Measurements from ENCODE around the gene SUN3. TPM values are rescaled to one million over a fixed set of nuclear protein-coding genes. Genes with fewer than 3 reads are reported as not detected.

Gene SUN3, protein sequence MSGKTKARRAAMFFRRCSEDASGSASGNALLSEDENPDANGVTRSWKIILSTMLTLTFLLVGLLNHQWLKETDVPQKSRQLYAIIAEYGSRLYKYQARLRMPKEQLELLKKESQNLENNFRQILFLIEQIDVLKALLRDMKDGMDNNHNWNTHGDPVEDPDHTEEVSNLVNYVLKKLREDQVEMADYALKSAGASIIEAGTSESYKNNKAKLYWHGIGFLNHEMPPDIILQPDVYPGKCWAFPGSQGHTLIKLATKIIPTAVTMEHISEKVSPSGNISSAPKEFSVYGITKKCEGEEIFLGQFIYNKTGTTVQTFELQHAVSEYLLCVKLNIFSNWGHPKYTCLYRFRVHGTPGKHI
- polyA plus RNA-seq (not detected in 2 replicates), polyA minus RNA-seq (not detected in 2 replicates)

DNA sequence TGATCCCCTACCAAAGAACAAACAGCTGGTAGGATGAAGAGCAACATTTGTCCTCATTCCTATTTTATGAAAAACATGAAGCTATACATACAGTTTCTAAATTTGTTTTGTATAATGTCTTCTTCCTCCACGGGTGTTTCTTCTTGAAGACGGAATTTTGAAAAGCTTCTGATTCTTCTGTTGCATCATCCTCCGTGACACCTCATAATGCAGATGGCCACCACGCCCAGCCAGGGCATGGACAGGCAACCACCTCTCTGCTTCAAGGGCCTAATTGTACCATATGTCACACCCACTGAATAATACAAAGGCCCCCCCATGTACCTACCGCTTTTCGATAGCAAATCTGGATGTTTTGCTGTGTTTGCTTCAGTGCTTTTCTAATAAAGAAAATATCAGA, at the start of gene SUN3:
TSS of gene SUN3 (minus strand) at position 170 of the 400 bp plus-strand sequence. CDS start at position 1, 169 bp downstream.
- TF ChIP-seq MXI1 (conservative IDR thresholded peaks at IDR 0.05; ENCODE audit: poor library complexity, severe bottlenecking): no peak
- TF ChIP-seq EP300 (conservative IDR thresholded peaks at IDR 0.05; ENCODE audit: poor library complexity, severe bottlenecking): no peak
- no peak for TF ChIP-seq POLR2AphosphoS5 (IDR thresholded peaks at IDR 0.05)
- no peak for TF ChIP-seq SMC3 (conservative IDR thresholded peaks at IDR 0.05; ENCODE audit: poor library complexity)
- TF ChIP-seq EZH2 (IDR thresholded peaks at IDR 0.05; ENCODE audit: borderline replicate concordance, insufficient read depth, low read length, poor library complexity, severe bottlenecking): no peak
- no peak for TF ChIP-seq RAD21 (conservative IDR thresholded peaks at IDR 0.05)
- TF ChIP-seq, protein P1, sequence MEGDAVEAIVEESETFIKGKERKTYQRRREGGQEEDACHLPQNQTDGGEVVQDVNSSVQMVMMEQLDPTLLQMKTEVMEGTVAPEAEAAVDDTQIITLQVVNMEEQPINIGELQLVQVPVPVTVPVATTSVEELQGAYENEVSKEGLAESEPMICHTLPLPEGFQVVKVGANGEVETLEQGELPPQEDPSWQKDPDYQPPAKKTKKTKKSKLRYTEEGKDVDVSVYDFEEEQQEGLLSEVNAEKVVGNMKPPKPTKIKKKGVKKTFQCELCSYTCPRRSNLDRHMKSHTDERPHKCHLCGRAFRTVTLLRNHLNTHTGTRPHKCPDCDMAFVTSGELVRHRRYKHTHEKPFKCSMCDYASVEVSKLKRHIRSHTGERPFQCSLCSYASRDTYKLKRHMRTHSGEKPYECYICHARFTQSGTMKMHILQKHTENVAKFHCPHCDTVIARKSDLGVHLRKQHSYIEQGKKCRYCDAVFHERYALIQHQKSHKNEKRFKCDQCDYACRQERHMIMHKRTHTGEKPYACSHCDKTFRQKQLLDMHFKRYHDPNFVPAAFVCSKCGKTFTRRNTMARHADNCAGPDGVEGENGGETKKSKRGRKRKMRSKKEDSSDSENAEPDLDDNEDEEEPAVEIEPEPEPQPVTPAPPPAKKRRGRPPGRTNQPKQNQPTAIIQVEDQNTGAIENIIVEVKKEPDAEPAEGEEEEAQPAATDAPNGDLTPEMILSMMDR (IDR thresholded peaks at IDR 0.05; ENCODE audit: poor library complexity, severe bottlenecking): no peak
- no peak for TF ChIP-seq TAF1 (IDR thresholded peaks at IDR 0.05; ENCODE audit: low read depth)
- TF ChIP-seq, protein P2, sequence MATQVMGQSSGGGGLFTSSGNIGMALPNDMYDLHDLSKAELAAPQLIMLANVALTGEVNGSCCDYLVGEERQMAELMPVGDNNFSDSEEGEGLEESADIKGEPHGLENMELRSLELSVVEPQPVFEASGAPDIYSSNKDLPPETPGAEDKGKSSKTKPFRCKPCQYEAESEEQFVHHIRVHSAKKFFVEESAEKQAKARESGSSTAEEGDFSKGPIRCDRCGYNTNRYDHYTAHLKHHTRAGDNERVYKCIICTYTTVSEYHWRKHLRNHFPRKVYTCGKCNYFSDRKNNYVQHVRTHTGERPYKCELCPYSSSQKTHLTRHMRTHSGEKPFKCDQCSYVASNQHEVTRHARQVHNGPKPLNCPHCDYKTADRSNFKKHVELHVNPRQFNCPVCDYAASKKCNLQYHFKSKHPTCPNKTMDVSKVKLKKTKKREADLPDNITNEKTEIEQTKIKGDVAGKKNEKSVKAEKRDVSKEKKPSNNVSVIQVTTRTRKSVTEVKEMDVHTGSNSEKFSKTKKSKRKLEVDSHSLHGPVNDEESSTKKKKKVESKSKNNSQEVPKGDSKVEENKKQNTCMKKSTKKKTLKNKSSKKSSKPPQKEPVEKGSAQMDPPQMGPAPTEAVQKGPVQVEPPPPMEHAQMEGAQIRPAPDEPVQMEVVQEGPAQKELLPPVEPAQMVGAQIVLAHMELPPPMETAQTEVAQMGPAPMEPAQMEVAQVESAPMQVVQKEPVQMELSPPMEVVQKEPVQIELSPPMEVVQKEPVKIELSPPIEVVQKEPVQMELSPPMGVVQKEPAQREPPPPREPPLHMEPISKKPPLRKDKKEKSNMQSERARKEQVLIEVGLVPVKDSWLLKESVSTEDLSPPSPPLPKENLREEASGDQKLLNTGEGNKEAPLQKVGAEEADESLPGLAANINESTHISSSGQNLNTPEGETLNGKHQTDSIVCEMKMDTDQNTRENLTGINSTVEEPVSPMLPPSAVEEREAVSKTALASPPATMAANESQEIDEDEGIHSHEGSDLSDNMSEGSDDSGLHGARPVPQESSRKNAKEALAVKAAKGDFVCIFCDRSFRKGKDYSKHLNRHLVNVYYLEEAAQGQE (IDR thresholded peaks at IDR 0.05; ENCODE audit: borderline replicate concordance): no peak
- Histone ChIP-seq H3K4me3 (ENCODE audit: low read length) (no peak within 1 kb of the TSS), H3F3A (ENCODE audit: insufficient read depth, low read length, poor library complexity, severe bottlenecking) (no peaks in the 10 kb centered on the region)

DNA sequence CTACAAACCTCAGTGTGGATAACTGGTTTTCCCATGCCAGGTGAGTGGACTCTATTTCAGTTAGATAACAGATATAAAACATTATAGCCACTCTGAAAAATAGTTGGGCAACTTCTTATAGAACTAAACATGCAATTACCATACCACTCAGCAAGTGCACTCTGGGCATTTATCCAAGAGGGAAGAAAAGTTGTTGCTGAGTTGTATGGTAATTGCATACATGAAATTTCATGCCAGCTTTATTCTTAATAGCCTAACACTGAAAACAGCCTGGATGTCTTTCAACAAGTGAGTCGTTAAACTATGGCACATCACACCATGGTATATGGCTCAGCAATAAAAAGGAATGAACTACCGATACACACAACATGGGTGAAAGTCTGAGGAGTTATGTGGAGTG, 49.6 kb upstream of the SUN3 start:
- no peaks in the 10 kb centered on the region for H3K36me3 ChIP-seq (ENCODE audit: insufficient read depth, low read length)
- TF ChIP-seq TAF1 (IDR thresholded peaks at IDR 0.05; ENCODE audit: low read depth) (no peak), RAD21 (conservative IDR thresholded peaks at IDR 0.05) (no peak), EP300 (conservative IDR thresholded peaks at IDR 0.05; ENCODE audit: poor library complexity, severe bottlenecking) (no peak), EZH2 (IDR thresholded peaks at IDR 0.05; ENCODE audit: borderline replicate concordance, insufficient read depth, low read length, poor library complexity, severe bottlenecking) (no peak), POLR2AphosphoS5 (IDR thresholded peaks at IDR 0.05) (no peak), MXI1 (conservative IDR thresholded peaks at IDR 0.05; ENCODE audit: poor library complexity, severe bottlenecking) (no peak), SMC3 (conservative IDR thresholded peaks at IDR 0.05; ENCODE audit: poor library complexity) (no peak)
- TF ChIP-seq, protein P2 (IDR thresholded peaks at IDR 0.05; ENCODE audit: borderline replicate concordance): no peak
- TF ChIP-seq, protein P1 (IDR thresholded peaks at IDR 0.05; ENCODE audit: poor library complexity, severe bottlenecking): no peak
- H3K4me3 ChIP-seq (ENCODE audit: low read length): no peak overlapping the region
- H3K9me2 ChIP-seq (ENCODE audit: insufficient read depth, low read length): no peaks in the 10 kb centered on the region
- no peaks in the 10 kb centered on the region for H3K27me3 ChIP-seq (ENCODE audit: insufficient read depth, low read depth, low read length)
- no peak overlapping the region for H2AFZ ChIP-seq (ENCODE audit: low read depth, low read length)
- H3K9me3 ChIP-seq (ENCODE audit: low read length): no peaks in the 10 kb centered on the region
- no peaks in the 10 kb centered on the region for H3K79me2 ChIP-seq (replicated peaks; ENCODE audit: insufficient read depth, low read length)
- H3K27ac ChIP-seq (ENCODE audit: low read length): no peak overlapping the region
- H3F3A ChIP-seq (ENCODE audit: insufficient read depth, low read length, poor library complexity, severe bottlenecking): no peaks in the 10 kb centered on the region
- H3K9ac ChIP-seq (ENCODE audit: low read length): no peak overlapping the region
- H3K4me2 ChIP-seq (ENCODE audit: low read length): no peak overlapping the region
- H4K20me1 ChIP-seq (ENCODE audit: insufficient read depth): no peaks in the 10 kb centered on the region

More for the DNA sequence above, at the start of gene SUN3:
- H3K9me2 ChIP-seq (ENCODE audit: insufficient read depth, low read length): no peaks in the 10 kb centered on the region
- H2AFZ ChIP-seq (ENCODE audit: low read depth, low read length): no peak within 1 kb of the TSS
- H3K79me2 ChIP-seq (replicated peaks; ENCODE audit: insufficient read depth, low read length): no peaks in the 10 kb centered on the region
- H3K36me3 ChIP-seq (ENCODE audit: insufficient read depth, low read length): no peaks in the 10 kb centered on the region
- H3K9ac ChIP-seq (ENCODE audit: low read length): no peak within 1 kb of the TSS
- no peak within 1 kb of the TSS for H3K4me2 ChIP-seq (ENCODE audit: low read length)
- H3K27ac ChIP-seq (ENCODE audit: low read length): no peak within 1 kb of the TSS
- H3K9me3 ChIP-seq (ENCODE audit: low read length): no peaks in the 10 kb centered on the region
- H4K20me1 ChIP-seq (ENCODE audit: insufficient read depth): no peaks in the 10 kb centered on the region
- H3K27me3 ChIP-seq (ENCODE audit: insufficient read depth, low read depth, low read length): peaks cover 6% of the 10 kb centered on the region
